Mucosa of descending colon (tissue), 3 donors: ENCODE data around the gene FLNB. TPM values are rescaled to one million over a fixed set of nuclear protein-coding genes. Genes with fewer than 3 reads are reported as not detected.

Experiments
- ATAC-seq: fragments of 200-7000 bp; cut with Tn5 transposase; one replicate; pipeline ENCODE4 v1.9.1; 2020; ENCODE audit warnings: mild to moderate bottlenecking, moderate library complexity
- DNase-seq, 3 donors: peaks; one replicate each; pipeline ENCODE4 v3.0.0-alpha.2; 2020
- H3K36me3 ChIP-seq: fragments of 200-600 bp; one replicate; pipeline ENCODE4 v1.8.0; 2021; ENCODE audit warnings: low read depth, mild to moderate bottlenecking
- H3K4me1 ChIP-seq: fragments of 200-600 bp; one replicate; pipeline ENCODE4 v1.8.0; 2021; ENCODE audit warnings: low read depth, mild to moderate bottlenecking
- H3K4me3 ChIP-seq: fragments of 200-600 bp; one replicate; pipeline ENCODE4 v1.8.0; 2021; ENCODE audit warnings: mild to moderate bottlenecking
- H3K9me3 ChIP-seq: fragments of 200-600 bp; one replicate; pipeline ENCODE4 v1.8.0; 2021; ENCODE audit warnings: mild to moderate bottlenecking
- CTCF ChIP-seq: fragments of 200-600 bp; IDR thresholded peaks from one replicate; pipeline ENCODE4 v1.8.0; 2022; ENCODE audit warnings: antibody characterized with exemption, mild to moderate bottlenecking
- intact Hi-C, 2 donors: fragments of 100-400 bp; cut with DNase I in 1 of 2; cut with micrococcal nuclease in 1 of 2; formaldehyde crosslinking; loops; one replicate each; pipeline versions ENCODE4 v1.11.0 to v1.11.1; 2022; cut with DNase I, micrococcal nuclease
- total RNA-seq, 3 donors: library from RNA; stranded (reverse); fragmentation: NEBNext Ultra II Directional in 2 of 3; extraction: Animal tissue kit (Norgen Biotek cat#: 25700) in 2 of 3; gene quantifications; one replicate each; pipeline versions ENCODE4 v1.2.1 to v1.2.4, GENCODE V29; 2021 to 2023
- donor health status: DM: no; HTN: no; CAD: no; lungs with moderate emphysema.
- donor health status: DM: no; HTN: no; CAD: no.
- donor health status: DM: no; HTN: yes; CAD: no.

Gene FLNB
- total RNA-seq, 3 donors from 2014 or later = 256 to 555 (median 357) TPM

- TF ChIP-seq CTCF = no peak
- Histone ChIP-seq H3K36me3 (peaks cover 10% of the 10 kb centered on the region), H3K9me3 (no peaks in the 10 kb centered on the region), H3K4me1 (peaks cover 2% of the 10 kb centered on the region), H3K4me3 (no peak overlapping the region)
- ATAC-seq = no peak
- intact Hi-C loops = no loop called here
- DNase-seq = no peak
These were observed 66.8 kb downstream of the FLNB start for GRCh38 chr3:58074997-58075396.

- no peaks in the 10 kb centered on the region for H3K4me1 ChIP-seq
- no peak overlapping the region for H3K4me3 ChIP-seq
- ATAC-seq (no peak), DNase-seq (no peak)
- no peaks in the 10 kb centered on the region for H3K9me3 ChIP-seq
- TF ChIP-seq CTCF = no peak
- H3K36me3 ChIP-seq = peaks cover 10% of the 10 kb centered on the region
- intact Hi-C loops = no loop called here
These were observed 69.5 kb downstream of the FLNB start for GRCh38 chr3:58077596-58078285.

GRCh38 chr3:58078610-58079009 lies 70.4 kb downstream of the FLNB start:
- no peak for DNase-seq
- TF ChIP-seq CTCF = no peak
- Histone ChIP-seq H3K36me3 (peaks cover 10% of the 10 kb centered on the region), H3K4me1 (no peaks in the 10 kb centered on the region), H3K9me3 (no peaks in the 10 kb centered on the region), H3K4me3 (no peak overlapping the region)
- intact Hi-C loops = no loop called here
- ATAC-seq = no peak

GRCh38 chr3:58079773-58080172 lies 71.6 kb downstream of the FLNB start:
- no peaks in the 10 kb centered on the region for H3K9me3 ChIP-seq
- intact Hi-C loops = no loop called here
- H3K4me3 ChIP-seq = no peak overlapping the region
- H3K4me1 ChIP-seq = no peaks in the 10 kb centered on the region
- peaks cover 10% of the 10 kb centered on the region for H3K36me3 ChIP-seq
- no peak for DNase-seq
- TF ChIP-seq CTCF = no peak
- no peak for ATAC-seq

GRCh38 chr3:58082047-58082446 lies 73.8 kb downstream of the FLNB start:
- Histone ChIP-seq H3K4me3 (no peak overlapping the region), H3K4me1 (no peaks in the 10 kb centered on the region), H3K36me3 (peaks cover 10% of the 10 kb centered on the region), H3K9me3 (no peaks in the 10 kb centered on the region)
- no peak for TF ChIP-seq CTCF
- DNase-seq = no peak
- ATAC-seq = peak; percentile 36
- intact Hi-C loops = no loop called here

- no peak for TF ChIP-seq CTCF
- Histone ChIP-seq H3K36me3 (peaks cover 7% of the 10 kb centered on the region), H3K4me1 (no peaks in the 10 kb centered on the region), H3K4me3 (no peak overlapping the region), H3K9me3 (no peaks in the 10 kb centered on the region)
- DNase-seq = no peak
- no peak for ATAC-seq
- intact Hi-C loops = no loop called here
These were observed 75.9 kb downstream of the FLNB start for GRCh38 chr3:58084166-58084565.
